GM19468 (cell line): ENCODE measurements around the gene CNTNAP1.
A peak's percentile ranks its signal among the peaks of the same experiment; 100 is the strongest.

Source experiments
- ATAC-seq: cut with Tn5 transposase; IDR thresholded peaks from one replicate; pipeline ENCODE4 v1.9.1; 2021; ENCODE audit warnings: mild to moderate bottlenecking, moderate library complexity, moderate number of reproducible peaks; ENCODE audit not compliant: unreplicated experiment; ENCODE audit errors: extremely low read depth

The CNTNAP1 gene

GRCh38 chr17:42669977-42670788 lies 12.1 kb upstream of the CNTNAP1 start:
- ATAC-seq: no peak

- ATAC-seq: no peak
Observed at GRCh38 chr17:42670789-42671657, 11.3 kb upstream of the CNTNAP1 start.

GRCh38 chr17:42672038-42672437 lies 10.3 kb upstream of the CNTNAP1 start:
- ATAC-seq: no peak

DNA sequence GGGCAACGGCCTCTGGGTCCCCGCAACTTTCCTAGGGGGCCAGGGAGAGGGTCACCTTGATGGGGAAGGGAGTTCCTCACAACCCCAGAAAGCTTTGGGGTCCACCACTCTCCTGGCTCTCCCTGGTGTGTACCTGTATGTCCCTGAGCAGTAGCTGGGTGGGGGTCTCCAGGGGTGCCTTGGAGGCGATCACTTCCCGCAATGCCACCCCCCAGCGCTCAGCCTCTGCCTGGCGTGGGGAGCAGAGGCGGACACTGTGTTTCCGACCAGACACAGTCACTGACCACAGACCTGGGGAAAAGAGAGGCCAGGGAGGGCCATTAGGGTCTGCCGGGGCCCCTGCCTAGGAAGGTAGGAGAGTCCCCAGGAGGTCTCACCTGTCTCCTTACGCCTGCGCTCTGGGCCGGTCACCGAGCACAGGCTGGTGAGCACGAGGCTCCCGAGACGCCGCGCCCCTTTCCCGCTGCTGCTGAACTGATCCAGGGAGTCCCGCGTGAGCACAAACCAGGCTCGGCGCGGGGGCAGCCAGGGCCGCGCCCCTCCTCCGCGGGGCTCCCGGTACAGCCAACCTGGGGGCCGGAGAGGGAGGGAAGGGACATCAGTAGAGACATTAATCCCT lies 9.0 kb upstream of the CNTNAP1 start:
- ATAC-seq: no peak

DNA sequence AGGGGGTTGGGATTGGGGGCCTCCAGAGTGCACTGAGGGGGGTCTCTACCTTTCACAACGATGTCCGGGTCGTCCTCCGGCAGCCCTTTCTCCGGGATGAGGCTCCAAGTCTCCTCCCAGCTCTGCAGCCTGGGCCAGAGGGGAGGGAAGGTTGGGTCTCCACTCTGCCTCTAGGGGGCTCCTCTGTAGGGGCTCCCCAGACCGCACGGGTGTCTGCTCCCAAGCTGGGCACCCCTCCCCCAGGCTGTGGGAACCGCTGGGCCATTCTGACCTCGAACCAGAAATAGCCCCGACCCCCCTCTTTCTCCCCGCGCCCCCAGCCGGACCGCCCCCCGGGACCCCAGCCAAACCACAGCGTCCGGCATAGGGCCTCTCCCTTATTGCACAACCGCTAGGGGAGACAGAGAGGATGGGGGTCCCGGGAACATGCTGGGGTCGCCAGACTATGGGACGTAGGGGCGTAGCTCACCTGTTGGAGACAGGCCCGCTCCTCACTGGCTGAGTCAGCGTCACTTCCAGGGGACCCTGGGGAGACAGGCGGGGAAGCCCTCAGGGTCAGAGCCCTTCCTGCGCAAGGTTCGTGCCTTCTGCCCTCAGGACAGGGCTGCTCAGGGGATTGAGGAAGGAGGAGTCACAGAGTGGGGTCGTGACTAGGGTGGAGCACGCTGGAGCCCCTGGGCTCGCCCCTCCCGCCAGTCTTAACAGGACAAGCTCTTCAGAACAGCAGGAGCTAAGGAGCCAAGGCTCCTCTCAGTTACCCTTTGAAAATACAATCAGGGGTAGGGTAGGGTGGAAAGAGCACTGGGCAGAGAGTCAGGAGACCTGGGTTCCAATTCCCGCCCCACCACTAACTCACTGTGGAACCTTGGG lies 8.2 kb upstream of the CNTNAP1 start:
- no peak for ATAC-seq

DNA sequence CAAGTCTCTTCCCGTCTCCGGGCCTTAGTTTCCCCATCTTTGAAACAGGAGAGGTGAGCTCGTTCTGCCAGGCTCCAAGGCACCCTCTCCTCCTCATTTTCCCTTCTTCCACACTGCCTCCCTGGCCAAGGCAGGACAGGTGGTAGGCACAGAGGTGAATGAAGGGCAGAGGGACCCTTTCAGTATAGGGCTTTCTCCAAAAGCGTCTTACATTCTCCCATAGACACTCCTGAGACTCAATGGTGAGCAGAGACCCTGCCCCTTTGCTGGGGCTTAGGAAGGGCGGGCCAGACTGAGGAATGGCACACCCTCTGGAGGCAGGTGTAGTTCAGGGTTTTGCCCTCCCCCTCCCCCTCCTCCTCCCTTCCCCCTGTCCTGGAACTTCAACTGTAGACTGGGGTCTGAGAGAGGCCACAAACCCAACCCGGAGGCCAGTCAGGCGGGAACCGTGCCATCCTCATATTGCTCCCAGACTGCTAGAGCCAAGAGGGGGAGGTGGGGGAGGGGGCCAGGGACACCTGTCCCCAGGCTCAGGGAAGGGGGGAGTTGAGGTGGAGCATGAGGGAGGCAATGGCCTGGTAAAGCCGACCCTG lies 7.5 kb upstream of the CNTNAP1 start:
- ATAC-seq: no peak

DNA sequence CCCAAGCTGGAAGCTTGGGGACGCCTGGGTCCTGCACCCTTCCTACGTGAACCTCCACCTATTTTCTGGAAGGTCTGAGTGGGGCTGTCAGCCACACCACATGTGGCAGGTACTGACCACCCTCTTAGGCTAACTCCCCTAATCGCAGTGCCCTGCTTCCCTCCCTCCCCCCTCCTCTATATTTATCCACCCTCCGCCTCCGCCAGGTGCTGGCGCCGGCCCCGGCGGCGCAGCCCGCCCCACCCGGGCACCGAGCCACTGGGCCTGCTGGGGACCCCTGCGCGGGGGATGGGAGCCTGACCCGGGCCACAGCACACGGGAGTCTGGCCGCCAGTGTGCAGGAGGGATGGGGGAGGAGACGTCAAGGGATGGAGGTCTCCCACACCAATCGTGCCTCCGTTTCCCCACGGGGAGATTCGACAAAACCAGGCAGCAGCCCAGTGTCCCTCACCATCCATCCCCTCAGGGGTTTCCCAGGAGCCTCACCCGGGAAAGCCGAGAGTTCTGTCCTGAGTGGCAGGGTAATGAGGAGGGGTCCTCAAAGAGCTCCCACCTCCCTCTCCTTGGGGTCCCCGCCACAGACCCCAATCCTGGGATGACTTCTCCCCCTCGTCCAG lies 6.9 kb upstream of the CNTNAP1 start:
- no peak for ATAC-seq

- no peak for ATAC-seq
Observed at GRCh38 chr17:42675965-42676423, 6.3 kb upstream of the CNTNAP1 start.

DNA sequence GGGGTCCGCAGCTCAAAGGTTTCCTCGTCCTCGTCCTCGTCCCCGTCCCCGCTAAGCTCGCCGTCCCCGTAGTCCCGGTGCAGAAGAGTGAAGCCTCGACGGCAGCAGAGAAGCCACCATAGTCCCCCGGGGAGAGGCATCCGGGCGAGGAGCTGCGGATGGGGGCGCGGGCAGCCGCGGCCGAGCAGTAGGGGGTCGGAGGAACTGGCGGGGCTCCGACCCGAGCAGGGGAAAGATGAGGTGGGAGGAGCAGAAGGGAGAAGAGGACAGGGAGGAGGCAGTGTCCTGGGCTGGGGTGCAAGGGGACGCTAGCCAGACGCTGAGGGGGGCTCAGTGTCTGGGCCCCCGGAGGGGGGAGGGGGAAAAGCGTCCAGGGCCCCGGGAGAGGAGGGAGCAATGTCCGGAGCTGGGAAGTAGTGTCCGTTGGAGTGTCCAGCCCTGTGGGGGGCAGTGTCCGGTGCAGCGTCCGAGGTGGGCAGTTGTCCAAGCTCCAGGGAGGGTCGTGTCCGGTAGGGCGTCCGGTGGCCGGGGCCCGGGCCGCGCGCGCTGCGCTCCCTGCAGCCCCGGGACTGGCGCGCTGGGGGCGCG lies 5.8 kb upstream of the CNTNAP1 start, which contains the start of gene PLEKHH3:
Gene PLEKHH3, minus strand, starts transcription at position 571 of the 588 bp plus-strand sequence. Its CDS starts 431 bp downstream, at position 140.
- no peak for ATAC-seq

DNA sequence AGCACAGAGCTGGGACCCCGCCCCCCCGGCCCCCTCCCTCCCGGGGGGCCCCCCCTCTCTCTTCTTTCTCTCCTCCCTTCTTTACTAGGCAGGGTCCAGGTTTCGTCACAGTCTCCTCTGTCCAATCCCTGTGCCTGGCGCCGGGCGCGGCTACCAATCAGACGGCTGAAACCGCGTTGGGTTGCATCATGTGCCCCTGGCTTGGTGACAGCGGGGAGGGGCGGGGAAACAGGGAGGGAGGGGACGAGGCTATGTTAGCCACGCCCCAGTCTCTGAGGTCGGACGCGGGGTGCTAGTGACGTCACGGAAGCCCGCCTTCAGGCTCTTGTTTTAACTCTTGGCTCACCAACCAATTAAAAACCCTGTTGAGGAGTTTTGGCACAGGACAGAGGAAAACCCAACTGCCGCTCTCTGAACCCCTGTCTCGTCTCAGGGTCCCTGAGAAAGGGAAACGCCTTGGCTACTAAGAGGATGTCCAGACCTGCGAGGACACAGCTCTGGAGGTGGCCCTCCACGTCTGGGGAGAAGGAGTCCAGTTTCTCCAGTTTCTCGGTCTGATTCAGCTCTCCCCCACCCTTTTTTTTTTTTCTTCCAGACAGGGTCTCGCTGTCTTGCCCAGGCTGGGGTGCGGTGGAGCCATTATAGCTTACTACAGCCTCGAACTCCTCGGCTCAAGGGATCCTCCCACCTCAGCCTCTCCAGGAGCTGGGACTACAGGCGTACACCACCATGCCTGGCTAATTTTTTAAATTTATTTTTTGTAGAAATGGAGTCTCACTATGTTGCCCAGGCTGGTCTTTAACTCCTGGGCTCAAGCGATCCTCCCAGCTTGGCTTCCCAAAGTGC lies 5.1 kb upstream of the CNTNAP1 start:
- peak; percentile 58 for ATAC-seq

DNA sequence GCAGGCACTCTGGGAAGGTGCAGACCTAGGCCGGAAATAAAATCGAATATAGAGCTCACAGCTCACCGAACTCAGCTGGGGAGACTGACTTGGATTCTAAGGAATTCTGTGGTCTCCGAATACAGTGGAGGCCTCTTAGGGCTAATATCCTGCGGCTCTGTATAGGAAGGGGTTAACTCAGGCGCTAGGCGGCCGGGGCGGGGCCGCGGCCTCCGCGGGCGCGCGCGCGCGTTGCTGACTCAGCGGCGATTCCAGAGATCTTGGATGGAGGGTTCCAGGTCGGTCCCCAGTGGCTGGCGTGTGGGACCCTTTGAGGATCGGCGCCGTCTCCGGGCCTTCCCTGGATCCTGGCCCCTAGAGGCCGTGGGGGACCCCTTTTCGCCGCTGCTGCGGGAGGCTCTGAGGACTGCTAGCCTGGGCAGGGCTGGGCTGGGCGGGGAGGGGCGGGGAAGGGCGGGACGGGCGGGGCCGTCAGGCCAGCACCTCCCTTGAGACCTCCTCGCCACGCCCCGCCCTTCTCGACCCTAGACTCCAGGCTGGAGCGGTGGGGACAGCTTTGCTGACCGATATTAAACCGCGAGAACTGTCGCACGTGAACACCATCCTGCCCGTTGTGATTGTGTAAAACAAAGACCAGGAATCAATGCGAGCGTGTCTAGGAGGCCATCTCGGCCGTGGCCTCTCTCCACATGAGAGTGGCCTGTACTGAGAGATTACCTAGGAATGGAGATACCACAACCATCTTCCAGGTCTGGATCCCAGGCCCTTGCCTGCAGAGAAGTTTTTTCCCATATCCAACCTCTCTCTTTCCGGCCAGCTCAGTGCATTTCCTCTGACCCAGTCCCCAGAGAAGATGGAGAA lies 4.2 kb upstream of the CNTNAP1 start:
- ATAC-seq: no peak

GRCh38 chr17:42678951-42679491 lies 3.3 kb upstream of the CNTNAP1 start:
- ATAC-seq: no peak

DNA sequence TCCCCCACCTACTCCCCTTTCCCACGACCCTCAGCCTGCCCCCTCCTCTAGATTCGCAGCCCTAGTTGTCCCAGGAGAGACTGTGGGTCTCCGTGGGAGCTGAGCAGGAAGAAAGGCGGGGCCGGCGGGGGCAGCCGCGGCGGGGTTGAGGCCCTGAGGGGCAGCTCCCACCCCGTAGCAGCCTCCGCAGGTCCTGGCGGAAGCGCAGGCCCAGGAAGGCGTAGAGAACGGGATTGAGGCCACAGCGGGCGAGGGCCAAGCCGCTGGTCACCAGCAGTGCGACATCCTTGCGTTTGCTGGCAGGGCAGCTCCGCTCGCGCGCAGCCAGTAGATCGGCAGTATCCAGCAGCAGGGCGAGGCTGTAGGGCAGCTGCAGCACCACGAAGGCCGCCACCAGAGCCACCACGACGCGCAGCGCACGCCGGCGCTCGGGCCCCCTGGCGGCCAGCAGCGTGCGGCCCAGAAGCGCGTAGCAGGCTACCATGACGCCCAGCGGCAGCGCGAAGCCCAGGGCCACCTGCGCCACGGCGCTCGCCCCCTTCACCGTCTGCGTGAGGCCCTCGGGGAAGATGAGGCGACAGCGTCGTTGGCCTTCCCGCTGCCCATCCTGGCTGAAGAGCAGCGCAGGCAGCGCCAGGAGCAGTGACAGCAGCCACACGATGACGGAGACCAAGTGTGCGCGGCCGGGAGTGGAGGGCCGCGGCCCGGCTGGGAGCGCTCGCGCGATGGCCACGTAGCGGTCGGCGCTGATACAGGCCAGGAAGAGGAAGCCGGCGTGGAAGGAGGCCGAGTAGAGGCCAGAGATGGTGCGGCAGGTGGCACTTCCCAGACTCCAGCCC lies 2.6 kb upstream of the CNTNAP1 start:
- ATAC-seq: no peak

GRCh38 chr17:42680331-42680808 lies 2.0 kb upstream of the CNTNAP1 start:
- no peak for ATAC-seq

DNA sequence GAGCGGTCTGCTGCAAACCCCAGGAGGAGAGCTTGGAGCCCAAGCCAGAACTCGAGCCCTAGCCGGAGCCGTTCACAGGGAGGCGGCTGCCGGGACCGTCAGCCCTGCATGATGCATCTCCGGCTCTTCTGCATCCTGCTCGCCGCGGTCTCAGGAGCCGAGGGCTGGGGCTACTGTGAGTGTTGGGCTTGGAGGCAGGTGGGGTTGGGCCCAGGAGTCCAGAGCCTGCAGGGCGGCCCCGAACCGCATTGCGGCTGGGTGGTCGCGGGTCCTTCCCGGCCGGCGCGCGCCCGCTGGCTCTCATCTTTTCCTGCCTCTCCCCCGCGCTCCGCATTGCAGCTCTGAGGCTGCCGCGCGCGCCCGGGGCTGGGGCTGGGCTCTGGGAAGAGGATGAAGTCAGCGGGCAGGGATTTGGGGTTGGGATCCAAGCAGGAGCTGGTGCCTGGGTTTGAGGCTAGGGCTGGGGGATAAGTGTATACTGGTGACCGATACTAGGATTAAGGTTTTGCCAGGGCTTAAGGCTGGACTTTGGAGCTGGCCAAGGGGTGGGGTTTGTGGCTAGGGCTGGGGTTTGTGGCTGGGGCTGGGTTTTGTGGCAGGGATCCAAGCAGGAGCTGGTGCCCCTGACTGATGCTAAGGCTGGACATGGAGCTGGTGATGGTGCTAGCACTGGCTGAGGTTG lies 532 bp downstream of the CNTNAP1 start:
- ATAC-seq: no peak
